Osteoblast (primary cell): ENCODE results near the gene SLC51B. TPM values are rescaled to one million over a fixed set of nuclear protein-coding genes. Genes with fewer than 3 reads are reported as not detected.
A peak's percentile ranks its signal among the peaks of the same experiment; 100 is the strongest.

Experiments used
- DNase-seq: peaks from one replicate; pipeline ENCODE4 v3.0.0; 2011; ENCODE audit warnings: low spot score, mixed read lengths; ENCODE audit not compliant: insufficient read length; ENCODE audit errors: missing footprints
- H2AFZ ChIP-seq: 2 replicates; pipeline ENCODE4 v1.6.0; 2011; ENCODE audit warnings: mild to moderate bottlenecking, low read length
- H3K27ac ChIP-seq: 2 replicates; pipeline ENCODE4 v1.5.1; 2011; ENCODE audit warnings: mild to moderate bottlenecking, low read depth, low read length, moderate library complexity
- H3K27me3 ChIP-seq: 2 replicates; pipeline ENCODE4 v1.6.0; 2012; ENCODE audit warnings: mild to moderate bottlenecking, control low read depth, inconsistent platforms, low read length, moderate library complexity; ENCODE audit not compliant: insufficient read depth
- H3K36me3 ChIP-seq: 2 replicates; pipeline ENCODE4 v1.5.1; 2011; ENCODE audit warnings: mild to moderate bottlenecking, low read length, control low read depth, moderate library complexity; ENCODE audit not compliant: insufficient read depth
- H3K4me1 ChIP-seq: 2 replicates; pipeline ENCODE4 v1.5.1; 2011; ENCODE audit warnings: mild to moderate bottlenecking, low read length, control low read depth, moderate library complexity; ENCODE audit not compliant: insufficient read depth
- H3K4me2 ChIP-seq: 2 replicates; pipeline ENCODE4 v1.6.0; 2011; ENCODE audit warnings: mild to moderate bottlenecking, low read length; ENCODE audit not compliant: insufficient read depth
- H3K4me3 ChIP-seq: fragments of 200-600 bp; sonication (generic); 3 replicates; pipeline ENCODE4 v1.5.1; 2012; ENCODE audit warnings: mild to moderate bottlenecking, low read length, inconsistent platforms; ENCODE audit not compliant: insufficient read depth
- H3K79me2 ChIP-seq: 2 replicates; pipeline ENCODE4 v1.6.0; 2012; ENCODE audit warnings: mild to moderate bottlenecking, low read length, control low read depth, inconsistent platforms; ENCODE audit not compliant: insufficient read depth
- H3K9me3 ChIP-seq: 2 replicates; pipeline ENCODE4 v1.5.1; 2011; ENCODE audit warnings: low read depth, low read length, control low read depth
- H4K20me1 ChIP-seq: 2 replicates; pipeline ENCODE4 v1.6.0; 2012; ENCODE audit warnings: mild to moderate bottlenecking, low read length, control low read depth; ENCODE audit not compliant: insufficient read depth
- total RNA-seq: library from RNA; depleted of rRNA; stranded (reverse); fragments of >200 nt; gene quantifications from 2 replicates; pipeline ENCODE4 v1.2.3, GENCODE V29; 2012
- TF ChIP-seq, protein P1 (sequence below): IDR thresholded peaks from 2 replicates; pipeline ENCODE4 v1.5.1; 2011; ENCODE audit warnings: mild to moderate bottlenecking, low read depth, low read length, moderate library complexity; ENCODE audit errors: extremely low read depth

The SLC51B gene
- total RNA-seq, 1 donor = not detected

DNA sequence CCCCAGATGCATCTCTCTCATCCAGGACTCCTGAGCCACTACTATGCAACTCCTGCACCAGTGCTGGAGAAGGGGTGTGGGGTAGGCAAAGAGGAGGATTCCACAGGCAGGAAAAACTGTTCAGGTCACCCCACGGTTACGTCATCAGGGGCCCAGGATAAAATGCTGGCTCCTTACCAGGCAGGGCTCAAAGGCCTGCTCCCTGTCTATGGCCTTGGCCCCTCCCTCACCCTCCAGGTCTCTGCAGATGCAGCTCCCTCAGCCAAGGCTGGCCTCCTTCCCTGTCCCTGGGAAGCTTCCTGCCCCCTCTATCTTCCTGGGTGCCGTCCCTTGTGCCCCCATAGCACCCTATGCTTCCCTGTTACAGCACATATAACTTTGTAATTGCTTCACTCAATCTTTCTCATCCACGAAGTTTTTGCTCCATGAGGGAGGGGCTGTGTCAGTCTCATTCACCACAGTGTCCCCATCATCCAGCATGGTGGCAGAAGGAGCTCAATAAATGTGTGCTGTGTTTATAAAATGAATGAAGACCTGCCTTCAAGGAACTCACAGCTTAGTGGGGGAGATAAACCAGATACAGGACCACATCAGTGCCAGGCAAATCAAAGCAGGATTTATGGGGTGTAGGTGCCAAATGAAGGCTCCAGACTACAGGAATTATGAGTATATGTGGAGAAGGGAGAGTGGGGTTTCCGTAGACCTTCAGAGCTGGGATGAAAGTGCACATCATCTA lies 50.0 kb downstream of the SLC51B start:
- Histone ChIP-seq H3K27ac (no peak overlapping the region), H3K9me3 (no peaks in the 10 kb centered on the region), H3K36me3 (peaks cover 28% of the 10 kb centered on the region), H3K79me2 (no peaks in the 10 kb centered on the region), H2AFZ (no peak overlapping the region), H4K20me1 (no peaks in the 10 kb centered on the region), H3K4me3 (no peak overlapping the region), H3K4me1 (no peaks in the 10 kb centered on the region), H3K4me2 (no peak overlapping the region), H3K27me3 (no peaks in the 10 kb centered on the region)
- peak; percentile 68 for DNase-seq
- TF ChIP-seq, protein P1, sequence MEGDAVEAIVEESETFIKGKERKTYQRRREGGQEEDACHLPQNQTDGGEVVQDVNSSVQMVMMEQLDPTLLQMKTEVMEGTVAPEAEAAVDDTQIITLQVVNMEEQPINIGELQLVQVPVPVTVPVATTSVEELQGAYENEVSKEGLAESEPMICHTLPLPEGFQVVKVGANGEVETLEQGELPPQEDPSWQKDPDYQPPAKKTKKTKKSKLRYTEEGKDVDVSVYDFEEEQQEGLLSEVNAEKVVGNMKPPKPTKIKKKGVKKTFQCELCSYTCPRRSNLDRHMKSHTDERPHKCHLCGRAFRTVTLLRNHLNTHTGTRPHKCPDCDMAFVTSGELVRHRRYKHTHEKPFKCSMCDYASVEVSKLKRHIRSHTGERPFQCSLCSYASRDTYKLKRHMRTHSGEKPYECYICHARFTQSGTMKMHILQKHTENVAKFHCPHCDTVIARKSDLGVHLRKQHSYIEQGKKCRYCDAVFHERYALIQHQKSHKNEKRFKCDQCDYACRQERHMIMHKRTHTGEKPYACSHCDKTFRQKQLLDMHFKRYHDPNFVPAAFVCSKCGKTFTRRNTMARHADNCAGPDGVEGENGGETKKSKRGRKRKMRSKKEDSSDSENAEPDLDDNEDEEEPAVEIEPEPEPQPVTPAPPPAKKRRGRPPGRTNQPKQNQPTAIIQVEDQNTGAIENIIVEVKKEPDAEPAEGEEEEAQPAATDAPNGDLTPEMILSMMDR = no peak

DNA sequence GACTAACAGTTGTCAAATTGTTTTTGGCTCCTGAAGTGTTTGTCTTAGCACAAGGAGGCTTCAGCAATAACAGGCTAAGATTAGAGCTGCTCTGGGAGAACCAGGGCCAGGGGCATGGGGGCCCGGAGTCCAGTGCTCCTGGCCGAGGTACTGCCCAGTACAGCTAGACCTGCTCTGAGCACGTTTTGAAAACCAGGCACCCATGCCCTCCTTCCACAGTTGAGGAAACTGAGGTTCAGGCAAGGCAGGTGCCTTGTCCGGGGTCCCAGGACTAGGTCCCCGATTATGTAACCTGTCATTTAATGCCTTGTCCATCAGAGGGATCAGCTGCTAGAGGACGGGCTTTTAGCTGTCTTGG lies 50.5 kb downstream of the SLC51B start:
- H3K4me1 ChIP-seq = no peaks in the 10 kb centered on the region

DNA sequence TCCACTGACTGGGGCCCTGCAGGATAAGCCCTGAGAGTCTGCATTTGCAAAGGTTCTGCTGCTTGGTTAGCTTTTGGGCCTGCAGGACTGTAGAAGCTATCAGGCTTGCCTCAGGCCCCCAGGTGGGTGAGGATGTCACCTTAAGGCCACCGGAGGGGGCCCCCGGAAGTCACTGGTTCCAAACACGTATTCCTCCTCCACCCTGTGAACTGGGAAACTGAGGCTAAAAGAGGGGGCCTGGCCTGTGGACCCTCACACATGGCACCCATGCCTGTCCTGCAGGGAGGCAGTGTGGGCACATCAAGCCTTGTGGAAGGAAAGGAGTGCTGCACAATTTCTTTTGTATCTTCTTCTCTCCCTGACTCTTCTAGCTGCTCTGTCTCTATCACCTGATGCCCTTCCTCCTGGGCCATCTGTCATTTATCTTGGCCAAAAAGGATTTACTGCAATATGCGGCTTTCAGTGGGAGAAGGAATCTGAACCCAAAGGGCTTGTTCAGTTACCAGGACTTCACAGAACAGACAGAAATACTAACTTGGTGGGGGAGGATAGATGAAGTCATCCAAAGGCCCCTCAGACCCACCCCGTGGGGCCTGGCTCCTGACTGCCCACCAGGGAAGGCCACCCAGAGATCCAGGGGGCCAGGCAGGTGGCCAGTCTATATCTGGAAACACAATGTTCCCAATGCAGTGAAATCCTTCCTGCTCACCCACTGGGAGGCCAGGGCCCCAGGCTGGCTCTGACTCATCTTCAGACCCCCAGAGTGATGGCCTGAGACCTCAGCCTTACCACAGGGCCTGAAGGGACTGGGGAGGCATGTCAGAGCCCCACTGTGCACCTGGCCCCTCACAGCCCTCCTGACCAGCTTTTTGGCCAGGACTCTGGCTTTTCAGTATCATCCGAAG lies 51.5 kb downstream of the SLC51B start:
- Histone ChIP-seq H3K27ac (no peak overlapping the region), H2AFZ (no peak overlapping the region), H3K79me2 (no peaks in the 10 kb centered on the region), H3K36me3 (peaks cover 32% of the 10 kb centered on the region), H4K20me1 (no peaks in the 10 kb centered on the region), H3K9me3 (no peaks in the 10 kb centered on the region), H3K27me3 (no peaks in the 10 kb centered on the region), H3K4me3 (no peak overlapping the region), H3K4me1 (no peaks in the 10 kb centered on the region), H3K4me2 (no peak overlapping the region)
- peak; percentile 62 for DNase-seq
- TF ChIP-seq, protein P1 = no peak

More for the DNA sequence above, 50.5 kb downstream of the SLC51B start:
- TF ChIP-seq, protein P1 = no peak
- Histone ChIP-seq H3K4me2 (no peak overlapping the region), H3K79me2 (no peaks in the 10 kb centered on the region), H4K20me1 (no peaks in the 10 kb centered on the region), H3K9me3 (no peaks in the 10 kb centered on the region), H2AFZ (no peak overlapping the region), H3K36me3 (peaks cover 28% of the 10 kb centered on the region), H3K27ac (no peak overlapping the region), H3K4me3 (no peak overlapping the region), H3K27me3 (no peaks in the 10 kb centered on the region)
- DNase-seq = peak; percentile 57
